Esophagus squamous epithelium (tissue), 5 donors: ENCODE measurements around the gene RNPEPL1. TPM values are rescaled to one million over a fixed set of nuclear protein-coding genes. Genes with fewer than 3 reads are reported as not detected.
A peak's percentile ranks its signal among the peaks of the same experiment; 100 is the strongest.

Experiments used
- DNase-seq: peaks from one replicate; lab custom pipeline; 2025; lab: John Stamatoyannopoulos, UW
- H3K27ac ChIP-seq, 4 donors: fragments of 200-600 bp; sonication (generic); one replicate each; pipeline ENCODE4 v1.5.1; 2016 to 2019; ENCODE audit warnings: mild to moderate bottlenecking in 1 of 4
- H3K27me3 ChIP-seq, 4 donors: fragments of 200-600 bp; sonication (generic); 1 replicate in 3 of 4; 2 replicates in 1 of 4; pipeline versions ENCODE4 v1.5.1 to v1.6.0; 2017 to 2021; ENCODE audit warnings: antibody characterized with exemption in 1 of 4
- H3K36me3 ChIP-seq, 3 donors: fragments of 200-600 bp; sonication (generic); one replicate each; pipeline ENCODE4 v1.5.1; 2016 to 2019
- H3K4me1 ChIP-seq, 3 donors: fragments of 200-600 bp; sonication (generic); one replicate each; pipeline ENCODE4 v1.5.1; 2017 to 2019
- H3K4me3 ChIP-seq, 4 donors: fragments of 200-600 bp; sonication (generic); 1 replicate in 3 of 4; 2 replicates in 1 of 4; pipeline ENCODE4 v1.5.1; 2016 to 2019; ENCODE audit warnings: mild to moderate bottlenecking in 2 of 4, moderate library complexity in 1 of 4
- H3K9me3 ChIP-seq, 3 donors: fragments of 200-600 bp; sonication (generic); one replicate each; pipeline ENCODE4 v1.5.1; 2016 to 2019
- POLR2A ChIP-seq, 4 donors: fragments of 450-650 bp; IDR thresholded peaks; one replicate each; pipeline ENCODE4 v1.6.1; 2017; ENCODE audit warnings: antibody characterized with exemption in 4 of 4, mild to moderate bottlenecking in 4 of 4, moderate library complexity in 3 of 4
- WGBS, 2 donors: methylation state at CpG; one replicate each; pipeline ENCODE4 v1.1.5; 2018; 5-methylcytosine and 5-hydroxymethylcytosine counted together
- intact Hi-C: fragments of 100-400 bp; cut with DNase I; formaldehyde crosslinking; loops from one replicate; pipeline ENCODE4 v1.15.0; 2022
- total RNA-seq, 4 donors: library from RNA; depleted of rRNA; stranded (reverse); fragments of >200 nt; gene quantifications; one replicate each; pipeline ENCODE4 v1.1.0, GENCODE V29; 2016
- TF ChIP-seq, protein P1 (sequence below), 6 experiments: fragments of 450-650 bp in 4 of 6; fragments of 200-600 bp in 2 of 6; sonication (generic) in 2 of 6; IDR thresholded peaks; one replicate each; pipeline ENCODE4 v1.5.1; 2016 to 2019; ENCODE audit warnings: antibody characterized with exemption in 6 of 6, mild to moderate bottlenecking in 4 of 6, moderate library complexity in 4 of 6
- donor health status: DM: yes; HTN: yes; CAD: no.

Gene RNPEPL1
- total RNA-seq, 4 donors from 2014 or later = 41.9 to 96.5 (median 48.1) TPM

DNA sequence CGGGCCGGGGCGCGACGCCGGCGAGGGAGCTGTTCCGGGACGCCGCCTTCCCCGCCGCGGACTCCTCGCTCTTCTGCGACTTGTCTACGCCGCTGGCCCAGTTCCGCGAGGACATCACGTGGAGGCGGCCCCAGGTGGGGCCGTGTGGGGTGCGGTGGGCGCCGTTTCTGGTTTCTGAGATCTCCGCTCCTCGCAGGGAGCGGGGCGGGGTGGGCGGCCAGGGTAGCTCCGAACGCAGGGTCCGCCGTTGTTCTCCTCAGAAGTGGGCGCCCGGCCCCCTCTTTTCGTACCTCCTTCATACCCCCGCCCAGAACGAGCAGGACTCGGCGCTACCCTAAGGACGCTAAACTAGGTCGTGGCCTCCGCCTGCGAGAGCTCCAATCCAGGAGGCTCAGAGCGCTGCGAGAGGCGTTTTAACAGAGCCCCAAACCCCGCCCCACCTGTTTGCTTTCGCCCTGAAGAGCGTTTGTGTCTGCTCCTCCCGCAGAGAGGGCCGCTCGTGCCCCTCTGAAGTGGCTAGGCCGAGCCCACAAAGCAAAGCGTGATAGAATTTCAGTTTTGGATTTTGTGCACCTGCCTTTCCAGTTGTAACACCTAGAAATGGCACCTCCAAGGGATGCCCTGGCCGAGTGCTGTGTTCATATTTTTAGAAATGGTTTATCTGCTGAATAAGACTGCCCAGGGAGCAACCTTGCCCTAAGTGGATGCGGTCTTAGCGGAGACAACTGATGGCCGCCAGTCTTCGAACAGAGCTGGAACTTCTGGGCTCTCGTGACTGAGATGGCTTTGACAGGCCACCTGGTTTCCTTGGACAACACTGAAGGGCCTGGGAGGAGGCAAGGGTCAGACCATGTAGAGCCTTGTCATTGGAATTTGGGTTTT, 18.9 kb downstream of the RNPEPL1 start:
- H3K4me1 ChIP-seq = peaks cover 30 to 65% (median 31%) of the 10 kb centered on the region in 3 donors
- TF ChIP-seq POLR2A (IDR thresholded peaks at IDR 0.05) = no peak
- TF ChIP-seq, protein P1, sequence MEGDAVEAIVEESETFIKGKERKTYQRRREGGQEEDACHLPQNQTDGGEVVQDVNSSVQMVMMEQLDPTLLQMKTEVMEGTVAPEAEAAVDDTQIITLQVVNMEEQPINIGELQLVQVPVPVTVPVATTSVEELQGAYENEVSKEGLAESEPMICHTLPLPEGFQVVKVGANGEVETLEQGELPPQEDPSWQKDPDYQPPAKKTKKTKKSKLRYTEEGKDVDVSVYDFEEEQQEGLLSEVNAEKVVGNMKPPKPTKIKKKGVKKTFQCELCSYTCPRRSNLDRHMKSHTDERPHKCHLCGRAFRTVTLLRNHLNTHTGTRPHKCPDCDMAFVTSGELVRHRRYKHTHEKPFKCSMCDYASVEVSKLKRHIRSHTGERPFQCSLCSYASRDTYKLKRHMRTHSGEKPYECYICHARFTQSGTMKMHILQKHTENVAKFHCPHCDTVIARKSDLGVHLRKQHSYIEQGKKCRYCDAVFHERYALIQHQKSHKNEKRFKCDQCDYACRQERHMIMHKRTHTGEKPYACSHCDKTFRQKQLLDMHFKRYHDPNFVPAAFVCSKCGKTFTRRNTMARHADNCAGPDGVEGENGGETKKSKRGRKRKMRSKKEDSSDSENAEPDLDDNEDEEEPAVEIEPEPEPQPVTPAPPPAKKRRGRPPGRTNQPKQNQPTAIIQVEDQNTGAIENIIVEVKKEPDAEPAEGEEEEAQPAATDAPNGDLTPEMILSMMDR (IDR thresholded peaks at IDR 0.05) = no peak
- DNase-seq = no peak
- no peaks in the 10 kb centered on the region for H3K27me3 ChIP-seq
- H3K36me3 ChIP-seq = peaks cover 0 to 32% (median 0%) of the 10 kb centered on the region in 3 donors
- intact Hi-C loops = no loop called here
- no peaks in the 10 kb centered on the region for H3K9me3 ChIP-seq
- 7 to 10% methylated on average over 14 to 22 of the region's 62 CpGs for WGBS, 2 donors
- H3K27ac ChIP-seq = peak overlapping the region; percentile 89 to 98 (median 96)
- H3K4me3 ChIP-seq = peak overlapping the region; percentile 85 to 99 (median 96)

DNA sequence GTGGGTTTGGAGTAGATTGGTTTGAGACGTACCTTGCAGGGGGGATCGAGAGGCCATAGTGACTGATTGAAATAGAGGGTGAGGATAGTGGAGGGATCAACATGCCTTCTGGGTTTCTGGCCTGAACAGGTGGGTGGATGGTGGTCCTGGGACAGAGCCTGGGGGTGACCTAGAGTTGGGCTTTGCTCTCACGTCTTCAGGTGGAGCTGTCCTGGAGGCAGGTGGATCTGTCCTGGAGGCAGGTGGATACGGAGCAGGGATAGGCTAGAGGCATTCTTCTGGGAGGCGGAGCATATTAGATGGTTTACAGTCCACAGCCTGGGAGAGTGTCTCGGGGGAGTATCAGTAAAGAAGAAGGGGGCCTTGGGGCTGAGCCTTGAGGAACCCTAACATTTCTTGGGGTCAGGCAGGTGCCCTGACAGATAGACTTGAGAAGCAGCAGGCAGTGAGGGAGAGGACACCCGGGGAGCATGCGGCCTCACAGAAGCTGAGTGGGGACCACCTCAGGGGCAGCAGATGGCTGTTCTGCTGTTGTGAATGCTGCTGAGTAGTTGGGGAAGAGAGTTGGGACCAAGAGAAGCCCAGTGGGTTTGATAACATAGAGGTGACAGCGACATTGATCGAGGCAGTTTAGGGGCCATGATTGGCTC, 19.8 kb downstream of the RNPEPL1 start:
- intact Hi-C loops = no loop called here
- Histone ChIP-seq H3K27me3 (no peaks in the 10 kb centered on the region), H3K4me1 (peaks cover 30 to 57% (median 31%) of the 10 kb centered on the region in 3 donors), H3K9me3 (no peaks in the 10 kb centered on the region), H3K36me3 (peaks cover 0 to 41% (median 0%) of the 10 kb centered on the region in 3 donors), H3K27ac (peak overlapping the region in 1 of 4 donors; percentile 98), H3K4me3 (peak overlapping the region in 3 of 4 donors; percentile 95 to 99 (median 96))
- no peak for DNase-seq
- TF ChIP-seq, protein P1 (IDR thresholded peaks at IDR 0.05) = no peak
- TF ChIP-seq POLR2A (IDR thresholded peaks at IDR 0.05) = no peak
- WGBS, 2 donors = 79 to 80% methylated on average over 10 of the region's 10 CpGs

DNA sequence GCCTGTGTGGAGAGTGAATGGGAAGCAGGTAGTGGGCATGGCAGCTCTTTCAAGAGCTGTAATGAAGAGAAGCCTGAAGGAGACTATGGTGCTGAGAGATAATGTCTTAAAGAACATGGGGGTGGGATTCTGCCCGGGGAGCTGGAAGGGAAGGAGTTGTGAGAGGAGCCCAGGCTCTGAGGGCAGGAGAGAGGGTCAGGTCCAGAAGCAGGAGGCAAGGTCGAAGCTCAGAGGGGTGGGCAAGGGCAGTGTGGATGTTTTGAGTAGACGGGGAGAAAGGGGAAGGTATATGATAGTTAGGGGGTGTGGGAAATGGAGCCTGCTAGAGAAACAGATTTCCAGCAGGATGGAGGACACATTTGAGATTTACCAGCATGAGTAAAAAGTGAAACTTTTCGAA, 20.4 kb downstream of the RNPEPL1 start:
- no peak for DNase-seq
- no peak overlapping the region for H3K27ac ChIP-seq
- no peak for TF ChIP-seq POLR2A (IDR thresholded peaks at IDR 0.05)
- TF ChIP-seq, protein P1 (IDR thresholded peaks at IDR 0.05) = no peak
- intact Hi-C loops = no loop called here
- H3K4me3 ChIP-seq = no peak overlapping the region
- peaks cover 0 to 47% (median 0%) of the 10 kb centered on the region in 3 donors for H3K36me3 ChIP-seq
- peaks cover 30 to 55% (median 31%) of the 10 kb centered on the region in 3 donors for H3K4me1 ChIP-seq
- no peaks in the 10 kb centered on the region for H3K9me3 ChIP-seq
- no peaks in the 10 kb centered on the region for H3K27me3 ChIP-seq
- WGBS, 2 donors = 81 to 85% methylated on average over 4 of the region's 4 CpGs

DNA sequence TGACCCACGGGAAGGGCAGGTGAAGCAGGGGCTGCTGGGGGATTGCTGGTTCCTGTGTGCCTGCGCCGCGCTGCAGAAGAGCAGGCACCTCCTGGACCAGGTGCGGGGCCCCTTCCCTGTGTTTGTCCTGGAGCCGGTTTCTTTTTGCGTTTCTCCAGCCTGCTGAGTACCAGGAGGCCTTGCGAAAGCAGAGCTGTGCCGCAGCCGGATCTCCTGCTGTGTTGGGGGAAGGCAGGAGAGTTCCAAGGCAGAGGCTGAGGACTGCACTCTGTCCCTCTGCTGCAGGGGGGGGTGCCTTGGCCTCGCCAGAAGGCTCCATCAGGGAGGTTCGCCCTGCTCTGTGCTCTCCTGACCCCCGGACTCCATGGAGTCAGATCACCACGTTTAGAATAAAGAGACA, 21.1 kb downstream of the RNPEPL1 start:
- no peaks in the 10 kb centered on the region for H3K9me3 ChIP-seq
- no peak for TF ChIP-seq POLR2A (IDR thresholded peaks at IDR 0.05)
- TF ChIP-seq, protein P1 (IDR thresholded peaks at IDR 0.05) = no peak
- intact Hi-C loops = no loop called here
- H3K36me3 ChIP-seq = peaks cover 0 to 54% (median 0%) of the 10 kb centered on the region in 3 donors
- H3K27me3 ChIP-seq = no peaks in the 10 kb centered on the region
- no peak overlapping the region for H3K4me3 ChIP-seq
- H3K4me1 ChIP-seq = peaks cover 25 to 53% (median 30%) of the 10 kb centered on the region in 3 donors
- WGBS, 2 donors = 82 to 97% methylated on average over 5 to 11 of the region's 14 CpGs
- DNase-seq = no peak
- peak overlapping the region in 1 of 4 donors; percentile 12 for H3K27ac ChIP-seq
